ENCODE results near the gene TSEN54. TPM values are rescaled to one million over a fixed set of nuclear protein-coding genes. Genes with fewer than 3 reads are reported as not detected.

The TSEN54 gene
- total and polyA plus RNA-seq, 9 donors = 11.3 to 35.0 (median 18.8) TPM

- Histone ChIP-seq H3K4me3 (no peak overlapping the region), H3K27me3 (no peaks in the 10 kb centered on the region), H3K27ac (no peak overlapping the region), H3K36me3 (no peaks in the 10 kb centered on the region), H3K9me3 (no peaks in the 10 kb centered on the region), H3K4me1 (ENCODE audit: insufficient read depth) (no peaks in the 10 kb centered on the region)
- no peak for TF ChIP-seq CTCF (IDR thresholded peaks at IDR 0.05)
- TF ChIP-seq EP300 (IDR thresholded peaks at IDR 0.05) = no peak
- no peak for TF ChIP-seq POLR2A (IDR thresholded peaks at IDR 0.05)
- no peak for DNase-seq
- intact Hi-C loops (cut with DNase I) = loop anchor here in 1 of 4 donors (10.0 kb wide), 1 partner anchor 69 kb away; no protein-coding TSS in a partner anchor
- 92 to 93% (median 92%) methylated on average over 22 to 23 of the region's 23 CpGs for WGBS, 3 donors
Measured at GRCh38 chr17:75493476-75494129, 22.7 kb upstream of the TSEN54 start.

- no peaks in the 10 kb centered on the region for H3K9me3 ChIP-seq
- WGBS, 3 donors = 88 to 94% (median 90%) methylated on average over 14 of the region's 14 CpGs
- no peaks in the 10 kb centered on the region for H3K27me3 ChIP-seq
- no peaks in the 10 kb centered on the region for H3K36me3 ChIP-seq
- H3K27ac ChIP-seq = no peak overlapping the region
- no peak for TF ChIP-seq EP300 (IDR thresholded peaks at IDR 0.05)
- no peak for DNase-seq
- H3K4me3 ChIP-seq = no peak overlapping the region
- intact Hi-C loops (cut with DNase I) = loop anchor here in 1 of 4 donors (10.0 kb wide), 1 partner anchor 70 kb away; no protein-coding TSS in a partner anchor
- H3K4me1 ChIP-seq (ENCODE audit: insufficient read depth) = no peaks in the 10 kb centered on the region
Measured at GRCh38 chr17:75494326-75494877, 21.9 kb upstream of the TSEN54 start.

GRCh38 chr17:75496005-75496404, 20.3 kb upstream of the TSEN54 start:
- Histone ChIP-seq H3K27me3 (no peaks in the 10 kb centered on the region), H3K27ac (no peak overlapping the region), H3K9me3 (no peaks in the 10 kb centered on the region), H3K36me3 (no peaks in the 10 kb centered on the region), H3K4me1 (ENCODE audit: insufficient read depth) (peaks cover 3% of the 10 kb centered on the region), H3K4me3 (no peak overlapping the region)
- intact Hi-C loops (cut with DNase I) = loop anchor here in 1 of 4 donors (10.0 kb wide), 1 partner anchor 71 kb away; no protein-coding TSS in a partner anchor
- WGBS, 3 donors = 85 to 90% (median 87%) methylated on average over 11 of the region's 11 CpGs
- DNase-seq = no peak
- no peak for TF ChIP-seq EP300 (IDR thresholded peaks at IDR 0.05)
- TF ChIP-seq POLR2A (IDR thresholded peaks at IDR 0.05) = no peak
- TF ChIP-seq CTCF (IDR thresholded peaks at IDR 0.05) = no peak

- H3K27ac ChIP-seq = peak overlapping the region in 1 of 2 donors; percentile 66
- peaks cover 3% of the 10 kb centered on the region for H3K4me1 ChIP-seq (ENCODE audit: insufficient read depth)
- WGBS, 3 donors = 75 to 88% (median 80%) methylated on average over 18 to 21 of the region's 21 CpGs
- H3K4me3 ChIP-seq = no peak overlapping the region
- intact Hi-C loops (cut with DNase I) = loop anchor here in 1 of 4 donors (10.0 kb wide), 1 partner anchor 73 kb away; no protein-coding TSS in a partner anchor
- H3K36me3 ChIP-seq = no peaks in the 10 kb centered on the region
- no peak for DNase-seq
- no peaks in the 10 kb centered on the region for H3K27me3 ChIP-seq
- no peak for TF ChIP-seq EP300 (IDR thresholded peaks at IDR 0.05)
- TF ChIP-seq CTCF (IDR thresholded peaks at IDR 0.05) = no peak
- no peak for TF ChIP-seq POLR2A (IDR thresholded peaks at IDR 0.05)
- no peaks in the 10 kb centered on the region for H3K9me3 ChIP-seq
Measured at GRCh38 chr17:75498039-75498725, 18.1 kb upstream of the TSEN54 start.
